ENCODE results near the gene C9orf40. TPM values are rescaled to one million over a fixed set of nuclear protein-coding genes. Genes with fewer than 3 reads are reported as not detected.
A peak's percentile ranks its signal among the peaks of the same experiment; 100 is the strongest.

The C9orf40 gene
- total and polyA plus RNA-seq, 2 donors (not counting 1 experiment from before 2014, with no cell fraction given), result 3.0 to 4.5 TPM

- no peaks in the 10 kb centered on the region for H3K4me1 ChIP-seq (ENCODE audit: control insufficient read depth, extremely low read depth, insufficient read depth, low read length)
- no peak overlapping the region for H3K4me3 ChIP-seq (replicated peaks in 1 of 4; ENCODE audit: control extremely low read depth in 1 of 4, insufficient read depth in 1 of 4, low read depth in 3 of 4, low read length in 4 of 4)
- no peaks in the 10 kb centered on the region for H3K27me3 ChIP-seq (ENCODE audit: control insufficient read depth, insufficient read depth, low read length)
- H3K79me2 ChIP-seq (ENCODE audit: control insufficient read depth, insufficient read depth, low read length), result no peaks in the 10 kb centered on the region
- no peaks in the 10 kb centered on the region for H4K20me1 ChIP-seq (ENCODE audit: control insufficient read depth, extremely low read depth, insufficient read depth, low read length)
- no peak overlapping the region for H2AFZ ChIP-seq (ENCODE audit: low read length)
- no peak overlapping the region for H3K27ac ChIP-seq (ENCODE audit: insufficient read depth, low read length)
- H3K9ac ChIP-seq (ENCODE audit: insufficient read depth, low read length), result no peak overlapping the region
- no peaks in the 10 kb centered on the region for H3K9me3 ChIP-seq (ENCODE audit: control insufficient read depth, insufficient read depth, low read depth, low read length)
- H3K4me2 ChIP-seq (ENCODE audit: extremely low read depth, insufficient read depth, low read length), result no peak overlapping the region
- no peak for TF ChIP-seq EZH2 (IDR thresholded peaks at IDR 0.05; ENCODE audit: low read length, missing control alignments)
- no peak for TF ChIP-seq CTCF (conservative IDR thresholded peaks at IDR 0.05 in 1 of 2, IDR thresholded peaks at IDR 0.05 in 1 of 2; ENCODE audit: low read depth in 1 of 2, low read length in 2 of 2)
- H3K36me3 ChIP-seq (ENCODE audit: control insufficient read depth, insufficient read depth, low read length), result no peaks in the 10 kb centered on the region
- DNase-seq (ENCODE audit: low read depth in 2 of 2), result no peak
Measured at GRCh38 chr9:74940600-74940999, 12.1 kb downstream of the C9orf40 start.

- peak in 1 of 2 donors; percentile 38 for DNase-seq (ENCODE audit: low read depth in 2 of 2)
- Histone ChIP-seq H3K36me3 (ENCODE audit: control insufficient read depth, insufficient read depth, low read length) (no peaks in the 10 kb centered on the region), H3K4me1 (ENCODE audit: control insufficient read depth, extremely low read depth, insufficient read depth, low read length) (no peaks in the 10 kb centered on the region), H3K9ac (ENCODE audit: insufficient read depth, low read length) (no peak overlapping the region), H3K27me3 (ENCODE audit: control insufficient read depth, insufficient read depth, low read length) (no peaks in the 10 kb centered on the region), H3K9me3 (ENCODE audit: control insufficient read depth, insufficient read depth, low read depth, low read length) (no peaks in the 10 kb centered on the region), H3K4me2 (ENCODE audit: extremely low read depth, insufficient read depth, low read length) (no peak overlapping the region), H4K20me1 (ENCODE audit: control insufficient read depth, extremely low read depth, insufficient read depth, low read length) (no peaks in the 10 kb centered on the region), H2AFZ (ENCODE audit: low read length) (no peak overlapping the region), H3K4me3 (replicated peaks in 1 of 4; ENCODE audit: control extremely low read depth in 1 of 4, insufficient read depth in 1 of 4, low read depth in 3 of 4, low read length in 4 of 4) (no peak overlapping the region), H3K79me2 (ENCODE audit: control insufficient read depth, insufficient read depth, low read length) (no peaks in the 10 kb centered on the region), H3K27ac (ENCODE audit: insufficient read depth, low read length) (no peak overlapping the region)
- TF ChIP-seq CTCF (conservative IDR thresholded peaks at IDR 0.05 in 1 of 2, IDR thresholded peaks at IDR 0.05 in 1 of 2; ENCODE audit: low read depth in 1 of 2, low read length in 2 of 2) (no peak), EZH2 (IDR thresholded peaks at IDR 0.05; ENCODE audit: low read length, missing control alignments) (no peak)
Measured at GRCh38 chr9:74935008-74935407, 17.7 kb downstream of the C9orf40 start.

GRCh38 chr9:74921737-74922136, 31.0 kb downstream of the C9orf40 start:
- H3K9me3 ChIP-seq (ENCODE audit: control insufficient read depth, insufficient read depth, low read depth, low read length), result no peaks in the 10 kb centered on the region
- TF ChIP-seq EZH2 (IDR thresholded peaks at IDR 0.05; ENCODE audit: low read length, missing control alignments), result no peak
- TF ChIP-seq CTCF (conservative IDR thresholded peaks at IDR 0.05 in 1 of 2, IDR thresholded peaks at IDR 0.05 in 1 of 2; ENCODE audit: low read depth in 1 of 2, low read length in 2 of 2), result no peak
- no peaks in the 10 kb centered on the region for H3K4me1 ChIP-seq (ENCODE audit: control insufficient read depth, extremely low read depth, insufficient read depth, low read length)
- H3K4me2 ChIP-seq (ENCODE audit: extremely low read depth, insufficient read depth, low read length), result no peak overlapping the region
- H2AFZ ChIP-seq (ENCODE audit: low read length), result no peak overlapping the region
- no peaks in the 10 kb centered on the region for H3K79me2 ChIP-seq (ENCODE audit: control insufficient read depth, insufficient read depth, low read length)
- no peaks in the 10 kb centered on the region for H3K36me3 ChIP-seq (ENCODE audit: control insufficient read depth, insufficient read depth, low read length)
- DNase-seq (ENCODE audit: low read depth in 2 of 2), result no peak
- H3K4me3 ChIP-seq (replicated peaks in 1 of 4; ENCODE audit: control extremely low read depth in 1 of 4, insufficient read depth in 1 of 4, low read depth in 3 of 4, low read length in 4 of 4), result no peak overlapping the region
- H4K20me1 ChIP-seq (ENCODE audit: control insufficient read depth, extremely low read depth, insufficient read depth, low read length), result no peaks in the 10 kb centered on the region
- no peaks in the 10 kb centered on the region for H3K27me3 ChIP-seq (ENCODE audit: control insufficient read depth, insufficient read depth, low read length)
- no peak overlapping the region for H3K9ac ChIP-seq (ENCODE audit: insufficient read depth, low read length)
- H3K27ac ChIP-seq (ENCODE audit: insufficient read depth, low read length), result no peak overlapping the region

Measured in fibroblast of lung (primary cell).